CD4-positive, alpha-beta memory T cell (primary cell): ENCODE measurements around the gene DENND6B. TPM values are rescaled to one million over a fixed set of nuclear protein-coding genes. Genes with fewer than 3 reads are reported as not detected.
A peak's percentile ranks its signal among the peaks of the same experiment; 100 is the strongest.
"Not testable (repeated sequence)": the region's sequence is repeated elsewhere in the genome, so short reads cannot be mapped to it uniquely, and the experiment has no call there.

Source experiments
- CTCF ChIA-PET: fragments of 350-600 bp; sonication (Branson Sonifier 250); formaldehyde crosslinking; loops from one replicate; lab custom pipeline; 2021; ENCODE audit warnings: inconsistent platforms; ENCODE audit not compliant: partially characterized antibody; lab: Charles Lee
- POLR2A ChIA-PET: fragments of 350-600 bp; sonication (Branson Sonifier 250); formaldehyde crosslinking; loops from one replicate; lab custom pipeline; 2021; ENCODE audit not compliant: partially characterized antibody; lab: Charles Lee
- DNase-seq, 5 donors: peaks; one replicate each; pipeline versions ENCODE4 v3.0.0 to v3.0.0-alpha.2; 2020 to 2022; ENCODE audit warnings: mixed read lengths in 1 of 5
- H3K27ac ChIP-seq: one replicate; pipeline ENCODE4 v1.7.0; 2013; ENCODE audit warnings: low read depth, low read length
- H3K27me3 ChIP-seq: 2 replicates; pipeline ENCODE4 v1.7.0; 2013; ENCODE audit warnings: mild to moderate bottlenecking, low read length, moderate library complexity; ENCODE audit not compliant: insufficient read depth
- H3K36me3 ChIP-seq: 2 replicates; pipeline ENCODE4 v1.7.0; 2013; ENCODE audit warnings: mild to moderate bottlenecking, low read length, moderate library complexity; ENCODE audit not compliant: insufficient read depth
- H3K4me1 ChIP-seq: 2 replicates; pipeline ENCODE4 v1.7.0; 2013; ENCODE audit warnings: mild to moderate bottlenecking, low read length, moderate library complexity; ENCODE audit not compliant: insufficient read depth
- H3K4me3 ChIP-seq, 2 donors: one replicate each; pipeline ENCODE4 v1.7.0; 2013; ENCODE audit warnings: low read length in 2 of 2, mild to moderate bottlenecking in 1 of 2
- H3K9me3 ChIP-seq, 2 donors: one replicate each; pipeline ENCODE4 v1.7.0; 2013; ENCODE audit warnings: low read length in 2 of 2, control low read depth in 1 of 2; ENCODE audit not compliant: control insufficient read depth in 1 of 2
- H3K27ac Mint-ChIP-seq, 7 donors: one replicate each; pipeline ENCODE4 v1.8.0; 2020 to 2021; ENCODE audit warnings: mixed read lengths in 7 of 7, mild to moderate bottlenecking in 6 of 7, inconsistent platforms in 3 of 7, moderate library complexity in 3 of 7
- H3K27me3 Mint-ChIP-seq, 2 donors: one replicate each; pipeline ENCODE4 v1.8.0; 2020 to 2021; ENCODE audit warnings: mixed read lengths in 2 of 2
- H3K36me3 Mint-ChIP-seq, 2 donors: one replicate each; pipeline ENCODE4 v1.8.0; 2020 to 2021; ENCODE audit warnings: mixed read lengths in 2 of 2, inconsistent platforms in 1 of 2, mild to moderate bottlenecking in 1 of 2
- H3K4me1 Mint-ChIP-seq, 4 donors: one replicate each; pipeline ENCODE4 v1.8.0; 2020 to 2021; ENCODE audit warnings: mixed read lengths in 4 of 4, mild to moderate bottlenecking in 1 of 4
- H3K4me3 Mint-ChIP-seq, 8 donors: one replicate each; pipeline ENCODE4 v1.8.0; 2020 to 2021; ENCODE audit warnings: mixed read lengths in 8 of 8, mild to moderate bottlenecking in 7 of 8, moderate library complexity in 6 of 8, inconsistent platforms in 3 of 8
- H3K9me3 Mint-ChIP-seq, 8 donors: one replicate each; pipeline ENCODE4 v1.8.0; 2020 to 2021; ENCODE audit warnings: mixed read lengths in 8 of 8, mild to moderate bottlenecking in 5 of 8, inconsistent platforms in 3 of 8, moderate library complexity in 1 of 8
- intact Hi-C: fragments of 100-400 bp; cut with micrococcal nuclease; formaldehyde crosslinking; loops from one replicate; pipeline ENCODE4 v1.15.1; 2023
- polyA plus RNA-seq, 2 donors: library from polyadenylated mRNA; unstranded; fragments of 300-500 nt; fragmentation: Illumina TruSeq; gene quantifications; one replicate each; pipeline ENCODE4 v1.2.3, GENCODE V29; 2021
- total RNA-seq, 2 experiments: library from RNA; stranded (reverse); gene quantifications; one replicate each; pipeline ENCODE4 v1.2.3, GENCODE V29; 2021

DENND6B gene
- total and polyA plus RNA-seq, 4 experiments from 2014 or later: 0.22 to 2.4 (median 0.94) TPM

GRCh38 chr22:50327711-50328019 lies 853 bp upstream of the DENND6B start:
- Histone ChIP-seq H3K27ac (peak overlapping the region; percentile 51), H3K9me3 (no peaks in the 10 kb centered on the region), H3K4me3 (peak overlapping the region; percentile 2 to 55), H3K36me3 (no peaks in the 10 kb centered on the region), H3K4me1 (peaks cover 9% of the 10 kb centered on the region), H3K27me3 (no peaks in the 10 kb centered on the region)
- no peaks in the 10 kb centered on the region for H3K36me3 Mint-ChIP-seq
- peak overlapping the region; percentile 72 to 87 (median 84) for H3K4me3 Mint-ChIP-seq
- H3K9me3 Mint-ChIP-seq: no peaks in the 10 kb centered on the region
- POLR2A ChIA-PET: interaction anchor here (1.8 to 2.5 kb wide), 4 partner anchors 12 to 84 kb away, joined by 4 to 12 read pairs (median 8); partner anchors contain the start of genes HDAC10 and TUBGCP6
- H3K27me3 Mint-ChIP-seq: peaks cover 0 to 4% of the 10 kb centered on the region in 2 donors
- DNase-seq: no peak
- CTCF ChIA-PET: interaction anchor here (2.0 to 4.1 kb wide), 6 partner anchors 12 to 86 kb away, joined by 7 to 22 read pairs (median 16); partner anchors contain the start of gene HDAC10
- H3K4me1 Mint-ChIP-seq: peaks cover 5 to 14% (median 9%) of the 10 kb centered on the region in 4 donors
- H3K27ac Mint-ChIP-seq: peak overlapping the region; percentile 29 to 82 (median 59)
- intact Hi-C loops: loop anchor here (1.0 to 2.0 kb wide), 7 partner anchors 15 to 178 kb away; partner anchors contain the start of genes MAPK11 and PLXNB2

GRCh38 chr22:50326225-50326955 lies 422 bp downstream of the DENND6B start:
- Mint-ChIP-seq H3K4me3 (peak overlapping the region; percentile 76 to 86 (median 80)), H3K27ac (peak overlapping the region in 4 of 7 donors; percentile 53 to 72 (median 60)), H3K4me1 (peaks cover 5 to 14% (median 9%) of the 10 kb centered on the region in 4 donors), H3K9me3 (no peaks in the 10 kb centered on the region), H3K27me3 (peaks cover 0 to 4% of the 10 kb centered on the region in 2 donors), H3K36me3 (no peaks in the 10 kb centered on the region)
- intact Hi-C loops: loop anchor here (2.0 kb wide), 2 partner anchors 20 to 56 kb away; partner anchors contain the start of genes MAPK11 and PLXNB2
- Histone ChIP-seq H3K27me3 (no peaks in the 10 kb centered on the region), H3K4me1 (peaks cover 9% of the 10 kb centered on the region), H3K4me3 (no peak overlapping the region), H3K36me3 (no peaks in the 10 kb centered on the region), H3K9me3 (no peaks in the 10 kb centered on the region), H3K27ac (no peak overlapping the region)
- ChIA-PET POLR2A (interaction anchor here (0.5 to 2.4 kb wide), 7 partner anchors 11 to 295 kb away, joined by 3 to 9 read pairs (median 4); partner anchors contain the start of genes HDAC10 and TUBGCP6), CTCF (interaction anchor here (0.8 to 4.1 kb wide), 9 partner anchors 9 to 199 kb away, joined by 3 to 21 read pairs (median 8); partner anchors contain the start of genes HDAC10 and SCO2)
- no peak for DNase-seq

- ChIA-PET POLR2A (interaction anchor here (0.5 to 1.8 kb wide), 6 partner anchors 11 to 295 kb away, joined by 3 to 9 read pairs (median 4); partner anchors contain the start of gene HDAC10), CTCF (interaction anchor here (0.7 to 4.1 kb wide), 11 partner anchors 8 to 295 kb away, joined by 3 to 21 read pairs (median 3); partner anchors contain the start of genes HDAC10 and SCO2)
- H3K27ac ChIP-seq: no peak overlapping the region
- intact Hi-C loops: loop anchor here (2.0 kb wide), 2 partner anchors 19 to 55 kb away; partner anchors contain the start of genes MAPK11 and PLXNB2
- H3K9me3 ChIP-seq: no peaks in the 10 kb centered on the region
- no peak for DNase-seq
- Mint-ChIP-seq H3K9me3 (no peaks in the 10 kb centered on the region), H3K36me3 (no peaks in the 10 kb centered on the region), H3K27me3 (no peaks in the 10 kb centered on the region), H3K4me1 (peaks cover 5 to 14% (median 8%) of the 10 kb centered on the region in 4 donors), H3K4me3 (peak overlapping the region; percentile 76 to 86 (median 80)), H3K27ac (peak overlapping the region in 5 of 7 donors; percentile 22 to 72 (median 55))
- H3K36me3 ChIP-seq: no peaks in the 10 kb centered on the region
- H3K4me3 ChIP-seq: no peak overlapping the region
- H3K4me1 ChIP-seq: peaks cover 9% of the 10 kb centered on the region
- H3K27me3 ChIP-seq: no peaks in the 10 kb centered on the region
These were observed 1.2 kb downstream of the DENND6B start for GRCh38 chr22:50325444-50326224.

- H3K36me3 ChIP-seq: no peaks in the 10 kb centered on the region
- DNase-seq: no peak
- no peak overlapping the region for H3K27ac ChIP-seq
- ChIA-PET CTCF (interaction anchor here (0.7 to 2.3 kb wide), 5 partner anchors 18 to 297 kb away, joined by 3 to 10 read pairs (median 3); no protein-coding TSS in a partner anchor), POLR2A (interaction anchor here (1.1 to 1.8 kb wide), 2 partner anchors 9 to 73 kb away, joined by 3 to 9 read pairs; partner anchors contain the start of gene HDAC10)
- H3K9me3 ChIP-seq: no peaks in the 10 kb centered on the region
- H3K27me3 ChIP-seq: no peaks in the 10 kb centered on the region
- Mint-ChIP-seq H3K27me3 (no peaks in the 10 kb centered on the region), H3K4me1 (peaks cover 5 to 14% (median 8%) of the 10 kb centered on the region in 4 donors), H3K36me3 (no peaks in the 10 kb centered on the region), H3K9me3 (no peaks in the 10 kb centered on the region), H3K27ac (no peak overlapping the region), H3K4me3 (no peak overlapping the region)
- intact Hi-C loops: no loop called here
- H3K4me3 ChIP-seq: no peak overlapping the region
- peaks cover 9% of the 10 kb centered on the region for H3K4me1 ChIP-seq
These were observed 2.9 kb downstream of the DENND6B start for GRCh38 chr22:50323900-50324299.

GRCh38 chr22:50322382-50323104 lies 4.3 kb downstream of the DENND6B start:
- intact Hi-C loops, H3K36me3 Mint-ChIP-seq, H3K27ac ChIP-seq, H3K9me3 ChIP-seq, H3K9me3 Mint-ChIP-seq, H3K27me3 ChIP-seq, H3K4me1 ChIP-seq, H3K4me3 ChIP-seq, H3K36me3 ChIP-seq, H3K27ac Mint-ChIP-seq, DNase-seq, H3K27me3 Mint-ChIP-seq, H3K4me3 Mint-ChIP-seq, POLR2A ChIA-PET: not testable (repeated sequence)
- CTCF ChIA-PET: interaction anchor here (0.9 to 2.3 kb wide), 7 partner anchors 10 to 81 kb away, joined by 3 to 11 read pairs (median 4); no protein-coding TSS in a partner anchor
- peaks cover 4 to 14% (median 6%) of the 10 kb centered on the region in 4 donors for H3K4me1 Mint-ChIP-seq

GRCh38 chr22:50320671-50321325 lies 6.0 kb downstream of the DENND6B start:
- Histone ChIP-seq H3K4me3 (no peak overlapping the region), H3K36me3 (no peaks in the 10 kb centered on the region), H3K27me3 (no peaks in the 10 kb centered on the region), H3K27ac (no peak overlapping the region), H3K9me3 (no peaks in the 10 kb centered on the region), H3K4me1 (no peaks in the 10 kb centered on the region)
- intact Hi-C loops: no loop called here
- Mint-ChIP-seq H3K4me3 (peak overlapping the region in 1 of 8 donors; percentile 15), H3K27ac (no peak overlapping the region), H3K36me3 (no peaks in the 10 kb centered on the region), H3K9me3 (no peaks in the 10 kb centered on the region), H3K27me3 (no peaks in the 10 kb centered on the region), H3K4me1 (peaks cover 0 to 7% (median under 1%) of the 10 kb centered on the region in 4 donors)
- ChIA-PET POLR2A (interaction anchor here (0.9 to 1.3 kb wide), 2 partner anchors 21 to 69 kb away, joined by 3 to 4 read pairs; partner anchors contain the start of gene HDAC10), CTCF (interaction anchor here (1.3 to 1.8 kb wide), 3 partner anchors 21 to 68 kb away, joined by 4 to 11 read pairs (median 5); no protein-coding TSS in a partner anchor)
- DNase-seq: peak in 1 of 5 donors; percentile 3
